Esophagus (tissue), 2 donors: ENCODE measurements around the gene TMX2. TPM values are rescaled to one million over a fixed set of nuclear protein-coding genes. Genes with fewer than 3 reads are reported as not detected.

Experiments used
- H3K27ac ChIP-seq, 2 donors: one replicate each; pipeline ENCODE4 v1.5.1; 2013; ENCODE audit warnings: low read depth in 2 of 2, mild to moderate bottlenecking in 2 of 2, inconsistent platforms in 1 of 2, low read length in 1 of 2, moderate library complexity in 1 of 2
- H3K27me3 ChIP-seq, 2 donors: one replicate each; pipeline ENCODE4 v1.6.1; 2013; ENCODE audit warnings: low read length in 2 of 2, control low read depth in 1 of 2, mild to moderate bottlenecking in 1 of 2; ENCODE audit not compliant: insufficient read depth in 2 of 2, control insufficient read depth in 1 of 2
- H3K36me3 ChIP-seq, 2 donors: one replicate each; pipeline ENCODE4 v1.6.1; 2013; ENCODE audit warnings: low read length in 1 of 2; ENCODE audit not compliant: control insufficient read depth in 2 of 2, insufficient read depth in 2 of 2
- H3K4me1 ChIP-seq, 2 donors: one replicate each; pipeline ENCODE4 v1.6.1; 2013; ENCODE audit warnings: low read length in 1 of 2; ENCODE audit not compliant: control insufficient read depth in 2 of 2, insufficient read depth in 2 of 2
- H3K4me3 ChIP-seq, 2 donors: one replicate each; pipeline ENCODE4 v1.5.1; 2013; ENCODE audit warnings: low read length in 2 of 2, mild to moderate bottlenecking in 2 of 2, low read depth in 1 of 2, moderate library complexity in 1 of 2
- H3K9me3 ChIP-seq, 2 donors: one replicate each; pipeline ENCODE4 v1.6.1; 2013; ENCODE audit warnings: mild to moderate bottlenecking in 2 of 2, low read depth in 1 of 2, low read length in 1 of 2, moderate library complexity in 1 of 2; ENCODE audit not compliant: control insufficient read depth in 2 of 2, insufficient read depth in 1 of 2
- WGBS, 2 donors: extraction: QIAGEN DNeasy Blood & Tissue Kit; methylation state at CpG; one replicate each; pipeline ENCODE4 v1.1.7; 2013; 5-methylcytosine and 5-hydroxymethylcytosine counted together
- polyA plus RNA-seq, 2 donors: library from polyadenylated mRNA; stranded (reverse); fragments of 200-250 nt; gene quantifications; one replicate each; pipeline ENCODE4 v1.2.3, GENCODE V29; 2013
- donor health status: healthy with polysubstance abuse.
- donor health status: Bipolar disorder and iron deficiency.

Gene TMX2
- polyA plus RNA-seq, 2 donors: 37.1 to 68.9 TPM

GRCh38 chr11:57773026-57773598 is 60.7 kb downstream of the TMX2 start:
- Histone ChIP-seq H3K4me1 (peaks cover 2 to 7% of the 10 kb centered on the region in 2 donors), H3K36me3 (no peaks in the 10 kb centered on the region), H3K27ac (peak overlapping the region; percentile 3 to 13), H3K27me3 (no peaks in the 10 kb centered on the region), H3K9me3 (no peaks in the 10 kb centered on the region), H3K4me3 (no peak overlapping the region)
- 60 to 72% methylated on average over 5 of the region's 5 CpGs for WGBS, 2 donors

- H3K4me3 ChIP-seq: no peak overlapping the region
- H3K27me3 ChIP-seq: no peaks in the 10 kb centered on the region
- peak overlapping the region; percentile 87 to 89 for H3K27ac ChIP-seq
- H3K9me3 ChIP-seq: no peaks in the 10 kb centered on the region
- H3K4me1 ChIP-seq: peaks cover 6 to 10% of the 10 kb centered on the region in 2 donors
- H3K36me3 ChIP-seq: no peaks in the 10 kb centered on the region
- 45 to 49% methylated on average over 5 of the region's 5 CpGs for whole genome bisulfite sequencing, 2 donors
Measured at GRCh38 chr11:57775491-57775890, 63.1 kb downstream of the TMX2 start.

GRCh38 chr11:57776031-57776521 is 63.7 kb downstream of the TMX2 start:
- WGBS, 2 donors: 51 to 56% methylated on average over 3 of the region's 3 CpGs
- H3K27me3 ChIP-seq: no peaks in the 10 kb centered on the region
- H3K36me3 ChIP-seq: no peaks in the 10 kb centered on the region
- peak overlapping the region in 1 of 2 donors; percentile 2 for H3K4me3 ChIP-seq
- H3K9me3 ChIP-seq: no peaks in the 10 kb centered on the region
- peaks cover 8 to 10% of the 10 kb centered on the region in 2 donors for H3K4me1 ChIP-seq
- H3K27ac ChIP-seq: peak overlapping the region; percentile 87 to 89

DNA sequence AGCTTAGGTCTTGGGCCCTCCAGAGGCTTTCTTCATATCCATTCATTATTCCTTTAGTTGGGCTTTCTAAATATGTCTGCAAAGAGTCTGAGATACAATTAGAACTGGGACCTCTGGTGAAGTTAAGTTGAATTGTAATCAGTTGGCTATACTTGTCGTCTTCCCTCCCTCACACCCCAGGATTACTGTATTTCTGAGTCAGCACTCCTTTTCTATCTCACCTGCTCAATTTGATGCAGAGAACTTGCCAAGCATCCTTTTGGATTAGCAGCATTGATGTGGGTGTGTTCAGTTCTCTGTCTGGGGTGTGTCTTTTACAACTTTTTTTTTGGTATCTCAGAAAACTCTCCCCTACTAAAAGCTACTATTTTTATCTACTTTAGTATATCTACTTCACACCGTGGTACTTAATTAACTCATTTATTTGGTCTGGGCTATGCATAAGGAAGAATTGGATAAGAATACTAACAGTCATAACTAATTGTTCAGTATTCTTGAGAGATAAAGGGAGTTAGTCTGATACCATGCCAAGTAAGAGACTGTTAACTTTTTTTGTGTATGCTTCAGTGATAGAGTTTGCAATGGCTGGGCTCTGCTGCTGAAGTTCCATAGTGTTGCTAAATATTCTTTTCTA is 64.3 kb downstream of the TMX2 start:
- Histone ChIP-seq H3K4me3 (peak overlapping the region in 1 of 2 donors; percentile 2), H3K36me3 (no peaks in the 10 kb centered on the region), H3K27ac (peak overlapping the region; percentile 87 to 89), H3K4me1 (peaks cover 8 to 10% of the 10 kb centered on the region in 2 donors), H3K27me3 (no peaks in the 10 kb centered on the region), H3K9me3 (no peaks in the 10 kb centered on the region)
- 15 to 25% methylated on average over 2 of the region's 2 CpGs for WGBS, 2 donors

DNA sequence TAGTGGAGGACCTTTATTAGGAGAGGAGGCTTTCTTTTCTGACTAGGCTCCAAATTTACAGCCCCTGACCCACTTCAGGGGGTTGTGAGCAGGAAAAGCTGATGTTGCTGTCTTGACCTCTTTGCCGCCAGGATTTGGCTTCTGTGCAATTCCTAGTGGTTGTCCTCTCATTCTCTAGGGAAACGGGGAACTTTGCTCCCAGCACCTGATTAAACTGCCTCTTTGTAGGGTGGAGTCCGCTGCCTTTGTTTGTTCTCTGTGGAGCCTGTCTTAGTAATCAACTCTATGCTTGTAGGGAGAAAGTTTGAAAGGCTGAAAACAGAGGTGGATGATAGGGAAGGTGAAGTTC is 65.5 kb downstream of the TMX2 start:
- WGBS, 2 donors: 22 to 26% methylated on average over 3 of the region's 3 CpGs
- peak overlapping the region in 1 of 2 donors; percentile 2 for H3K4me3 ChIP-seq
- no peaks in the 10 kb centered on the region for H3K36me3 ChIP-seq
- peaks cover 8 to 10% of the 10 kb centered on the region in 2 donors for H3K4me1 ChIP-seq
- H3K9me3 ChIP-seq: no peaks in the 10 kb centered on the region
- H3K27me3 ChIP-seq: no peaks in the 10 kb centered on the region
- peak overlapping the region; percentile 87 to 90 for H3K27ac ChIP-seq

DNA sequence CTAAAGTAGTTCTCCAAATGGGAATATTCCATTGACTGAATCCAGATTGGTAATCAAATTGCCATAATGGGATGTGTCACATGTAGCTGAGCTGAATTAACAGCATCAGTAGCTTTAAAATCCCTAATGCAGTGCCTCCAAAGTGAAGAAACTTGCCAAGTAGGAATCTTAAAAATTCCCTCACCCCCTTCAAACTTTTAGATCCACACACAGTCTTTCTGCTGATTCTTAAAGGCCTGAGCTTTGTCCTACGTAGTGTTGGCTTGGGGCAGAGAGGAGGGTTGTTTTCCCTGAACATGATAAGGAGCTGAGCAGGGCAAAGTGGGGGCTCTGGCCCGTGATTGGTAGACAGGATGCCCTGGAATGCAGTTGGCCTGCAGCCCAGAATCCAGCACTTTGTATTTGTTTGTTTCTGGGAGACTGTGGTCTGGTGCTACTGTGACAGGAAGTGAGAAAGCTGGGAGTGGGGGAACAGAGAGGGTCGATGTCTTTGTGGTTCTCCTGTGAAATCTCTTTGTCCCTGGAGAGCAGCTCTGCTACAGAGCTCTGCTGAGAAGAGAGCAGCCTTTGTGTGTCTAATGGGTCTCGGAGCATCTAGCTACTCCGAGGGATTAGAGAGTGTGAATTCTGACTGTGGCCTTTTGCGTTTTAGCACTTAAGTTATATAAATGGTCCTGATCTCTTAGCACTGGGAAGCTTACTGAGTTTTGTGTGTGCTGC is 66.1 kb downstream of the TMX2 start:
- H3K4me3 ChIP-seq: peak overlapping the region in 1 of 2 donors; percentile 31

GRCh38 chr11:57779276-57779675 is 66.9 kb downstream of the TMX2 start:
- peak overlapping the region; percentile 85 to 87 for H3K27ac ChIP-seq
- WGBS, 2 donors: 18 to 31% methylated on average over 1 of the region's 1 CpG
- no peaks in the 10 kb centered on the region for H3K9me3 ChIP-seq
- H3K27me3 ChIP-seq: no peaks in the 10 kb centered on the region
- H3K4me3 ChIP-seq: peak overlapping the region in 1 of 2 donors; percentile 31
- H3K4me1 ChIP-seq: peaks cover 8 to 10% of the 10 kb centered on the region in 2 donors
- H3K36me3 ChIP-seq: no peaks in the 10 kb centered on the region

More for the DNA sequence above, 66.1 kb downstream of the TMX2 start:
- Histone ChIP-seq H3K36me3 (no peaks in the 10 kb centered on the region), H3K4me1 (peaks cover 8 to 10% of the 10 kb centered on the region in 2 donors), H3K9me3 (no peaks in the 10 kb centered on the region), H3K27me3 (no peaks in the 10 kb centered on the region), H3K27ac (peak overlapping the region; percentile 87 to 96)
- WGBS, 2 donors: 10 to 11% methylated on average over 6 of the region's 6 CpGs

DNA sequence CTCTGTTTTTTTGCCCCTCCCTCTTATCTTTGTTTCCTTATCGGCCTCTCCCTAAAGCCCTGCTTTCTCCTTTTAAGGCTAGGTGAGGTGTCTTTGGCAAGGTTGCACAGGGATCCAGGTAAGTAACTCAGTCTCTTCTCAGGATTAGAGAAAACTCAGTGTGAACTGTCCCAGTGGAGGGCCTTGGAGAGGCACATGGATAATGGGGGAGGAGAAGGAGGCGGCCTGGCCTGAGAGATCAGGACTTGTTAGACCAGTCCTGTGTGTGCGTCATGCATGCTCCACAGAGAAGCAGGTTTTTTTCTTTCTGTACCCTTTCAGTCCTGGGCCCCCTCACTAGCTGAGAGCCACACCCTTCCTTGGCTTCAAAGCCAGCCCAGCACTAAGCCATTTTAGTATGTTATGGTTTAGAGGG is 69.1 kb downstream of the TMX2 start:
- 33 to 34% methylated on average over 3 of the region's 3 CpGs for WGBS, 2 donors

GRCh38 chr11:57785072-57785471 is 72.7 kb downstream of the TMX2 start:
- H3K27ac ChIP-seq: peak overlapping the region in 1 of 2 donors; percentile 76

More for the DNA sequence above, 69.1 kb downstream of the TMX2 start:
- Histone ChIP-seq H3K27ac (peak overlapping the region; percentile 81 to 87), H3K4me1 (peaks cover 5 to 8% of the 10 kb centered on the region in 2 donors), H3K27me3 (no peaks in the 10 kb centered on the region), H3K36me3 (no peaks in the 10 kb centered on the region), H3K9me3 (no peaks in the 10 kb centered on the region), H3K4me3 (peak overlapping the region in 1 of 2 donors; percentile 29)

More at GRCh38 chr11:57785072-57785471, 72.7 kb downstream of the TMX2 start:
- WGBS, 2 donors: 35 to 49% methylated on average over 2 of the region's 2 CpGs
- Histone ChIP-seq H3K36me3 (no peaks in the 10 kb centered on the region), H3K27me3 (no peaks in the 10 kb centered on the region), H3K4me3 (no peak overlapping the region), H3K9me3 (no peaks in the 10 kb centered on the region), H3K4me1 (peaks cover 1 to 2% of the 10 kb centered on the region in 2 donors)
